ENCODE results near the gene STK32A. TPM values are rescaled to one million over a fixed set of nuclear protein-coding genes. Genes with fewer than 3 reads are reported as not detected.

STK32A gene
- total RNA-seq, 1 experiment from 2014 or later = 1.3 TPM

- Mint-ChIP-seq H3K27ac (peak overlapping the region in 1 of 3 experiments; percentile 14; a peak in 3 of 7 replicates), H3K9me3 (no peaks in the 10 kb centered on the region), H3K4me1 (peaks cover 43 to 64% of the 10 kb centered on the region in 2 experiments), H3K27me3 (ENCODE audit: low read depth) (peaks cover 2% of the 10 kb centered on the region; the same call in 1 of the 2 replicates), H3K36me3 (ENCODE audit: insufficient read depth in 1 of 3, low read depth in 3 of 3) (peaks cover 40 to 67% (median 57%) of the 10 kb centered on the region in 3 experiments; a peak in 6 of 7 replicates), H3K4me3 (no peak overlapping the region)
- Histone ChIP-seq H3K4me2 (ENCODE audit: insufficient read depth, insufficient read length, low read length) (no peak overlapping the region), H3K56ac (ENCODE audit: insufficient read length, low read depth, low read length) (no peak overlapping the region), H2BK12ac (ENCODE audit: insufficient read length, low read depth, low read length) (no peak overlapping the region), H3K23me2 (ENCODE audit: insufficient read length, low read depth, low read length, poor library complexity, severe bottlenecking) (no peaks in the 10 kb centered on the region), H3K27ac (ENCODE audit: insufficient read length, low read depth, low read length) (no peak overlapping the region), H3K14ac (ENCODE audit: insufficient read depth, low read length) (no peak overlapping the region), H2BK20ac (ENCODE audit: low read depth, low read length, poor library complexity, severe bottlenecking) (no peak overlapping the region), H4K91ac (ENCODE audit: insufficient read length, low read depth, low read length) (no peak overlapping the region), H3K27me3 (ENCODE audit: insufficient read depth, low read length) (no peaks in the 10 kb centered on the region), H3K18ac (ENCODE audit: insufficient read length, low read depth, low read length) (no peak overlapping the region), H2BK15ac (ENCODE audit: low read depth, low read length) (no peak overlapping the region), H4K20me1 (ENCODE audit: control insufficient read depth, insufficient read depth, insufficient read length) (no peaks in the 10 kb centered on the region), H3K79me1 (ENCODE audit: insufficient read depth, low read depth, low read length, poor library complexity, severe bottlenecking) (no peaks in the 10 kb centered on the region), H3K4ac (ENCODE audit: low read depth, low read length) (no peak overlapping the region), H3K4me1 (ENCODE audit: insufficient read depth, low read length) (peaks cover 7% of the 10 kb centered on the region; the same call in 1 of the 2 replicates), H4K8ac (replicated peaks; ENCODE audit: insufficient read length, low read depth, low read length) (no peak overlapping the region), H3K23ac (ENCODE audit: insufficient read length, low read depth, low read length) (no peak overlapping the region), H3K9ac (ENCODE audit: extremely low read depth, insufficient read length, low read length) (no peak overlapping the region), H3K9me3 (ENCODE audit: control insufficient read depth, low read depth, low read length) (no peaks in the 10 kb centered on the region), H3T11ph (ENCODE audit: low read length) (no peak overlapping the region), H2BK120ac (ENCODE audit: low read depth, low read length, poor library complexity, severe bottlenecking) (no peak overlapping the region), H4K5ac (ENCODE audit: insufficient read length, low read depth, low read length) (no peak overlapping the region), H2BK5ac (ENCODE audit: insufficient read length, low read length) (no peak overlapping the region), H2AFZ (ENCODE audit: low read length) (no peak overlapping the region), H2AK5ac (ENCODE audit: insufficient read length, low read length) (no peak overlapping the region), H3K79me2 (ENCODE audit: insufficient read depth, low read length) (no peaks in the 10 kb centered on the region)
- no CpG with 5 or more reads among the region's 5 CpGs for WGBS (ENCODE audit: extremely low coverage, insufficient read length, low lambda C conversion rate)
- peak; percentile 59 for TF ChIP-seq CTCF (conservative IDR thresholded peaks at IDR 0.05)
- DNase-seq = no peak
Measured at GRCh38 chr5:147391781-147392180, 157.0 kb downstream of the STK32A start.

All from H9 (cell line).